Stimulated activated CD4-positive, alpha-beta T cell treated with anti-CD3 and anti-CD28 coated beads, Interleukin-1b, Interleukin-23, amount 100 ng/mL, for 24 hours (primary cell): ENCODE results near the gene FLG2.
"Not testable (repeated sequence)": the region's sequence is repeated elsewhere in the genome, so short reads cannot be mapped to it uniquely, and the experiment has no call there.

Source experiments
- DNase-seq, 4 experiments: peaks; one replicate each; pipeline ENCODE4 v3.0.0-alpha.2; 2020; ENCODE audit warnings: low read depth in 4 of 4, low spot score in 1 of 4

FLG2 gene

GRCh38 chr1:152313319-152313801, 46.4 kb downstream of the FLG2 start:
- DNase-seq: no peak

- DNase-seq: not testable (repeated sequence)
Measured at GRCh38 chr1:152312169-152312568, 47.6 kb downstream of the FLG2 start.

- DNase-seq: no peak
Measured at GRCh38 chr1:152309955-152310354, 49.9 kb downstream of the FLG2 start.

GRCh38 chr1:152309320-152309901, 50.4 kb downstream of the FLG2 start:
- DNase-seq: not testable (repeated sequence)

- DNase-seq: not testable (repeated sequence)
Measured at GRCh38 chr1:152308758-152309157, 51.0 kb downstream of the FLG2 start.

GRCh38 chr1:152307970-152308369, 51.8 kb downstream of the FLG2 start:
- DNase-seq: not testable (repeated sequence)

GRCh38 chr1:152306123-152306522, 53.7 kb downstream of the FLG2 start:
- DNase-seq: not testable (repeated sequence)

- not testable (repeated sequence) for DNase-seq
Measured at GRCh38 chr1:152304773-152305172, 55.0 kb downstream of the FLG2 start.

GRCh38 chr1:152303139-152303872, 56.5 kb downstream of the FLG2 start:
- DNase-seq: not testable (repeated sequence)
